K562 (cell line): ENCODE results near the gene ADAMTS10. TPM values are rescaled to one million over a fixed set of nuclear protein-coding genes. Genes with fewer than 3 reads are reported as not detected.
A peak's percentile ranks its signal among the peaks of the same experiment; 100 is the strongest.

Experiments
- BCOR ChIP-seq: fragments of 450-650 bp; IDR thresholded peaks from 2 replicates; pipeline ENCODE4 v1.6.1; 2016
- DLX4 ChIP-seq: fragments of 250-450 bp; sonication (Bioruptor Pico); IDR thresholded peaks from 2 replicates; pipeline ENCODE4 v1.6.1; 2021; ENCODE audit warnings: mild to moderate bottlenecking
- E2F1 ChIP-seq: sonication (generic); formaldehyde crosslinking; IDR thresholded peaks from 2 replicates; pipeline ENCODE4 v1.8.1; 2023; ENCODE audit warnings: mild to moderate bottlenecking, missing genetic modification reagents, moderate library complexity
- EP300 ChIP-seq: IDR thresholded peaks from 2 replicates; pipeline ENCODE4 v1.6.1; 2012; ENCODE audit warnings: low read length, improper control_type of control experiment
- ERF ChIP-seq: fragments of 450-650 bp; formaldehyde crosslinking; IDR thresholded peaks from 2 replicates; pipeline ENCODE4 v1.4.0; 2020; ENCODE audit warnings: mild to moderate bottlenecking, mixed read lengths
- HMGN3 ChIP-seq: IDR thresholded peaks from 2 replicates; pipeline ENCODE4 v1.6.1; 2011; ENCODE audit warnings: borderline replicate concordance, low read depth, mild to moderate bottlenecking, mixed read lengths, low read length; ENCODE audit not compliant: insufficient read length; ENCODE audit errors: extremely low read depth
- HSF4 ChIP-seq: fragments of 250-450 bp; sonication (Bioruptor Pico); IDR thresholded peaks from 2 replicates; pipeline ENCODE4 v2.1.2; 2022; ENCODE audit warnings: mild to moderate bottlenecking, moderate library complexity, borderline replicate concordance
- ILF3 ChIP-seq: fragments of 450-650 bp; IDR thresholded peaks from 2 replicates; pipeline ENCODE4 v1.6.1; 2018; ENCODE audit warnings: antibody characterized with exemption, mild to moderate bottlenecking, moderate library complexity, borderline replicate concordance
- NCOA1 ChIP-seq: fragments of 450-650 bp; IDR thresholded peaks from 2 replicates; pipeline ENCODE4 v1.6.1; 2016; ENCODE audit warnings: low read depth
- RUNX1 ChIP-seq: sonication (generic); IDR thresholded peaks from 2 replicates; pipeline ENCODE4 v1.6.1; 2016; ENCODE audit warnings: antibody characterized with exemption, low read depth
- TEAD4 ChIP-seq, 2 experiments: sonication (generic) in 1 of 2; formaldehyde crosslinking in 1 of 2; IDR thresholded peaks; 2 replicates each; pipeline versions ENCODE4 v1.6.1 to v1.8.0; 2012 to 2022; ENCODE audit warnings: borderline replicate concordance in 1 of 2, inconsistent platforms in 1 of 2, low read length in 1 of 2, mild to moderate bottlenecking in 1 of 2, missing genetic modification reagents in 1 of 2
- TFAP4 ChIP-seq: sonication (generic); formaldehyde crosslinking; IDR thresholded peaks from 2 replicates; pipeline ENCODE4 v1.8.0; 2022; ENCODE audit warnings: missing genetic modification reagents, mild to moderate bottlenecking, moderate library complexity, borderline replicate concordance
- ZKSCAN8 ChIP-seq: fragments of 200-800 bp; sonication (Bioruptor generic); IDR thresholded peaks from 2 replicates; pipeline ENCODE4 v1.6.1; 2016; ENCODE audit warnings: missing genetic modification characterization, missing compliant biosample characterization
- ZNF347 ChIP-seq: fragments of 450-650 bp; formaldehyde crosslinking; IDR thresholded peaks from 2 replicates; pipeline ENCODE4 v1.4.0; 2020; ENCODE audit warnings: low read depth, mild to moderate bottlenecking, moderate library complexity
- ZNF592 ChIP-seq: fragments of 450-650 bp; IDR thresholded peaks from 2 replicates; pipeline ENCODE4 v1.6.1; 2017; ENCODE audit warnings: antibody characterized with exemption, mild to moderate bottlenecking
- ZNF830 ChIP-seq: fragments of 250-450 bp; sonication (Bioruptor Pico); IDR thresholded peaks from 2 replicates; pipeline ENCODE4 v1.5.0; 2021; ENCODE audit warnings: mild to moderate bottlenecking
- polyA plus RNA-seq, 8 experiments: library from polyadenylated mRNA; depleted of rRNA in 4 of 8; stranded (reverse) in 5 of 8; unstranded in 3 of 8; fragments of >200 nt; fragmentation: Nextera tagmentation in 2 of 8; fragmentation: Illumina TruSeq in 1 of 8; extraction: Ambion mirVana in 2 of 8; extraction: Trizol in 1 of 8; gene quantifications; 2 replicates each; pipeline versions ENCODE4 v1.2.1 to v1.2.3, GENCODE V29; 2011 to 2014; ENCODE audit warnings: inconsistent platforms in 1 of 8, missing spikeins in 1 of 8
- total RNA-seq, 7 experiments: library from RNA; depleted of rRNA in 6 of 7; stranded (reverse); fragments of >200 nt in 6 of 7; fragmentation: Illumina TruSeq in 2 of 7; extraction: Trizol in 2 of 7; gene quantifications; 2 replicates each; pipeline versions ENCODE4 v1.2.1 to v1.2.3, GENCODE V29; 2011 to 2021; ENCODE audit warnings: low replicate concordance in 1 of 7

ADAMTS10 gene
- total and polyA plus RNA-seq, 9 of the 15 experiments (the other 6 are each of a cell fraction or from before 2014, with no cell fraction given) = 0.33 to 1.8 (median 0.57) TPM; not detected in 4

GRCh38 chr19:8569066-8569771, 41.3 kb downstream of the ADAMTS10 start (continued):
- TF ChIP-seq ZNF592 = no peak
- 0 out of 2 replicates have a peak, but pooled peaks have one; percentile 36 for TF ChIP-seq ZNF830 (CRISPR knock-in tag)
- peak; percentile 59 for TF ChIP-seq TEAD4 (IDR thresholded peaks at IDR 0.05; ENCODE audit: low read length)
- TF ChIP-seq TEAD4 (CRISPR knock-in tag; IDR thresholded peaks at IDR 0.05; ENCODE audit: borderline replicate concordance) = no peak
- peak; percentile 81; the same call in 1 of the 2 replicates for TF ChIP-seq EP300
- TF ChIP-seq DLX4 (CRISPR knock-in tag) = no peak
- TF ChIP-seq ZKSCAN8 (CRISPR knock-in tag) = no peak
- TF ChIP-seq RUNX1 = peak; percentile 95
- TF ChIP-seq E2F1 (CRISPR knock-in tag) = no peak
- TF ChIP-seq TFAP4 (CRISPR knock-in tag) = peak; percentile 19; the same call in 1 of the 2 replicates
- TF ChIP-seq HSF4 (CRISPR knock-in tag) = no peak
- 0 out of 2 replicates have a peak, but pooled peaks have one; percentile 39 for TF ChIP-seq ERF (CRISPR knock-in tag)
- no peak for TF ChIP-seq ILF3
- peak; percentile 39; the same call in 1 of the 2 replicates for TF ChIP-seq ZNF347 (CRISPR knock-in tag)
- peak; percentile 27; the same call in 1 of the 2 replicates for TF ChIP-seq NCOA1
- TF ChIP-seq BCOR = 0 out of 2 replicates have a peak, but pooled peaks have one; percentile 60
- TF ChIP-seq HMGN3 = no peak
